Testis (tissue), 3 donors: ENCODE data around the gene TTC7B. TPM values are rescaled to one million over a fixed set of nuclear protein-coding genes. Genes with fewer than 3 reads are reported as not detected.

Source experiments
- DNase-seq: peaks from one replicate; pipeline ENCODE4 v3.0.0-alpha.2; 2019
- H3K27ac ChIP-seq, 2 donors: fragments of 200-600 bp; sonication (generic); one replicate each; pipeline ENCODE4 v1.5.1; 2019
- H3K27me3 ChIP-seq: fragments of 200-600 bp; sonication (generic); one replicate; pipeline ENCODE4 v1.5.1; 2019
- H3K36me3 ChIP-seq: fragments of 200-600 bp; sonication (generic); one replicate; pipeline ENCODE4 v1.5.1; 2017; ENCODE audit warnings: low read depth; ENCODE audit errors: missing control alignments
- H3K4me1 ChIP-seq: fragments of 200-600 bp; sonication (generic); one replicate; pipeline ENCODE4 v1.5.1; 2019
- H3K4me3 ChIP-seq, 2 donors: fragments of 200-600 bp; sonication (generic); one replicate each; pipeline ENCODE4 v1.5.1; 2017 to 2019
- H3K9me3 ChIP-seq: fragments of 200-600 bp; sonication (generic); one replicate; pipeline ENCODE4 v1.5.1; 2017
- CTCF ChIP-seq, 3 experiments: fragments of 450-650 bp in 2 of 3; fragments of 200-600 bp in 1 of 3; sonication (generic) in 1 of 3; IDR thresholded peaks; one replicate each; pipeline ENCODE4 v1.5.1; 2016 to 2019; ENCODE audit warnings: antibody characterized with exemption in 3 of 3, mild to moderate bottlenecking in 2 of 3, moderate library complexity in 1 of 3
- POLR2A ChIP-seq: fragments of 450-650 bp; IDR thresholded peaks from one replicate; pipeline ENCODE4 v1.6.1; 2017; ENCODE audit warnings: antibody characterized with exemption, mild to moderate bottlenecking, moderate library complexity
- WGBS, 2 donors: methylation state at CpG; one replicate each; pipeline ENCODE4 v1.1.5; 2018; 5-methylcytosine and 5-hydroxymethylcytosine counted together
- intact Hi-C: fragments of 100-400 bp; cut with DNase I; formaldehyde crosslinking; loops from one replicate; pipeline ENCODE4 v1.15.1; 2023; ENCODE audit warnings: low total_unique reads
- polyA plus RNA-seq: library from polyadenylated mRNA; stranded (reverse); fragments of 350-450 nt; fragmentation: Illumina TruSeq; extraction: RNeasy Lipid Tissue Mini Kit (QIAGEN cat#74804); gene quantifications from one replicate; pipeline ENCODE4 v1.2.3, GENCODE V29; 2014; ENCODE audit warnings: low read depth, low replicate concordance; ENCODE audit not compliant: insufficient read depth
- total RNA-seq, 2 donors: library from RNA; depleted of rRNA; stranded (reverse); fragments of >200 nt; gene quantifications; one replicate each; pipeline ENCODE4 v1.2.3, GENCODE V29; 2016

The TTC7B gene
- total and polyA plus RNA-seq, 3 donors from 2014 or later: 11.3 to 17.0 (median 12.1) TPM

- no peak for DNase-seq
- Histone ChIP-seq H3K27ac (no peak overlapping the region), H3K27me3 (no peaks in the 10 kb centered on the region), H3K9me3 (no peaks in the 10 kb centered on the region), H3K36me3 (no peaks in the 10 kb centered on the region), H3K4me3 (no peak overlapping the region), H3K4me1 (peaks cover 4% of the 10 kb centered on the region)
- intact Hi-C loops: no loop called here
- TF ChIP-seq POLR2A (no peak), CTCF (IDR thresholded peaks at IDR 0.05) (peak in 1 of 3 experiments; percentile 11)
- 20 to 28% methylated on average over 8 to 15 of the region's 16 CpGs for WGBS, 2 donors
These were observed 629 bp upstream of the TTC7B start for GRCh38 chr14:90816681-90817436.

- H3K4me1 ChIP-seq: peaks cover 4% of the 10 kb centered on the region
- TF ChIP-seq POLR2A (no peak), CTCF (IDR thresholded peaks at IDR 0.05) (no peak)
- no peak overlapping the region for H3K27ac ChIP-seq
- no peaks in the 10 kb centered on the region for H3K27me3 ChIP-seq
- 11% methylated on average over 5 of the region's 5 CpGs for WGBS, 2 donors
- peak overlapping the region; percentile 51 to 63 for H3K4me3 ChIP-seq
- no peaks in the 10 kb centered on the region for H3K9me3 ChIP-seq
- intact Hi-C loops: no loop called here
- no peaks in the 10 kb centered on the region for H3K36me3 ChIP-seq
- no peak for DNase-seq
These were observed 733 bp downstream of the TTC7B start for GRCh38 chr14:90815572-90815821.

GRCh38 chr14:90814806-90815571 lies 1.2 kb downstream of the TTC7B start:
- H3K27ac ChIP-seq: no peak overlapping the region
- H3K9me3 ChIP-seq: no peaks in the 10 kb centered on the region
- WGBS, 2 donors: 51 to 53% methylated on average over 13 of the region's 13 CpGs
- peaks cover 4% of the 10 kb centered on the region for H3K4me1 ChIP-seq
- intact Hi-C loops: no loop called here
- peak overlapping the region; percentile 51 to 63 for H3K4me3 ChIP-seq
- H3K36me3 ChIP-seq: no peaks in the 10 kb centered on the region
- TF ChIP-seq CTCF (IDR thresholded peaks at IDR 0.05) (no peak), POLR2A (no peak)
- DNase-seq: no peak
- no peaks in the 10 kb centered on the region for H3K27me3 ChIP-seq

GRCh38 chr14:90813442-90813841 lies 2.8 kb downstream of the TTC7B start:
- TF ChIP-seq CTCF (IDR thresholded peaks at IDR 0.05): no peak
- TF ChIP-seq POLR2A: no peak
- no peak overlapping the region for H3K4me3 ChIP-seq
- 69 to 83% methylated on average over 5 of the region's 5 CpGs for WGBS, 2 donors
- H3K27ac ChIP-seq: no peak overlapping the region
- H3K9me3 ChIP-seq: no peaks in the 10 kb centered on the region
- DNase-seq: no peak
- peaks cover 4% of the 10 kb centered on the region for H3K4me1 ChIP-seq
- H3K36me3 ChIP-seq: no peaks in the 10 kb centered on the region
- no peaks in the 10 kb centered on the region for H3K27me3 ChIP-seq
- intact Hi-C loops: no loop called here
